ENCODE results near the gene DENND10.

- TF ChIP-seq CTCF (IDR thresholded peaks at IDR 0.05) (no peak), POLR2A (IDR thresholded peaks at IDR 0.05) (no peak)
These were observed 30.0 kb downstream of the DENND10 start for GRCh38 chr10:119133949-119134348.

Data from lower leg skin (tissue), 3 donors.